ENCODE measurements around the gene ATRX. TPM values are rescaled to one million over a fixed set of nuclear protein-coding genes. Genes with fewer than 3 reads are reported as not detected.

Gene ATRX
- total RNA-seq, 1 experiment from 2014 or later, result 70.2 TPM

DNA sequence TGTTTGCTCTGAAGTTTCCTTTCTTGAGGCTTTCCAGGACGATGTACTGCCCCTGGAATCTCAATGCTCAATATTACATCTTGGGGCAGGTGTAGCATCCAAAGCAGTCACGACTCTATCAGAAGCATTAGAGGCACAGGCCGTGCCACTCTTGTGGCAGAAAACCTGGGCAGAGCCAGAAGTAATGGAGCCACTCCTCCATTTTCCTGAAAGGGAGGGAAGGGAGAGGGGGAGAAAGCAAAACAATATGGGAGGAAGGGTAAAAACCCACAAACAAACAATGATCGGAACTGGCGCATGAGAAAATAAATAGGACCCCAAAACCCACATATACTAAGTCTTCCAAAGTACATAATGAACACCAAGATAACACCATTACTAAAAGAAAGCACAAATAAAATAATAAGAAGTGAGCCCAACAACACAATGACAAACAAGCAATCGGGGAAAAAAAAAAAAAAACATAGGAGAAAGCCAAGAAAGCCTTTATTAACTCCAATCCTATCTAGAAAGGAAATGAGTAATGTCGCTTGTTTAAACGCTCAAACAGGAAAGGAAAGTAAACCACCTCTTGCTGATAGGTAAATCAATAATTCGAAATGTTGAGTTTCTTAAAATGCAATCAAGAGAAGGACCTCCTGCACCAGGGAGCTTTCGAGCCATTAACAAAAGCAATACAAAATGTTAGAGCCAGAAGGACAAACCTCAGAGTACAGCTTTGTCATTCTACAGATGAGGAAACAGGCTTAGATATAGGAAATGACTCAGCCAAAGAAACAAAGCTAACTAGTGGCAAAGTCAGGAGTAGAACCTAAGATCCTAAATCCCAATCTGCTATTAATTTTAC, 117.4 kb downstream of the ATRX start:
- TF ChIP-seq CTCF (IDR thresholded peaks at IDR 0.05; ENCODE audit: unreplicated experiment), result no peak
- Mint-ChIP-seq H3K4me3 (ENCODE audit: unreplicated experiment) (no peak overlapping the region), H3K36me3 (ENCODE audit: insufficient read depth, unreplicated experiment) (peaks cover 10% of the 10 kb centered on the region), H3K4me1 (ENCODE audit: insufficient read depth, unreplicated experiment) (no peaks in the 10 kb centered on the region), H3K27ac (ENCODE audit: low read depth, unreplicated experiment) (peak overlapping the region; percentile 87), H3K27me3 (ENCODE audit: insufficient read depth, unreplicated experiment) (no peaks in the 10 kb centered on the region), H3K9me3 (ENCODE audit: unreplicated experiment) (no peaks in the 10 kb centered on the region)
- intact Hi-C loops (cut with micrococcal nuclease), result loop anchor here (10.0 kb wide), 1 partner anchor 116 kb away; the partner anchor contains the start of gene ATRX
- no TSS peak for BruUV-seq (replicated peaks)
- ChIA-PET CTCF (interaction anchor here (0.6 kb wide), 1 partner anchor 75 kb away, joined by 3 read pairs; no protein-coding TSS in a partner anchor), POLR2A (no interaction called here)
- DNase-seq (ENCODE audit: unreplicated experiment), result peak; percentile 57

DNA sequence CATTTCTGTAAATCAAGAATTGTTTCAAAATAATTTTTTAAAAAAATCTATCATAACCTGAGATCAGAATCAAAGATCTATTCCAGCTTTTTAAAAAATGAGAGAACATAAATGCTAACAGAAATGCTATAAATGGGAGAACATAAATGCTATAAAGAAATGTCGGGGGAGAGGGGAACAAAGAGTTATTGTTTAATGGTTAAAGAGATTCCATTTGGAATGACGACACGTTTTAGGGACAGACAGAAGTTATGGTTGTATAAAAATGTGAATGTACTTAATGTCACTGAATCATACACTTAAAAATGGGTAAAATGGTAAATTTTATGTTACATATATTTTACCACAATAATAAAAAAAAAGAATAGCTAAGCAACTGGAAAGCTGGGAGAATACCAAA, 127.1 kb downstream of the ATRX start:
- Mint-ChIP-seq H3K27ac (ENCODE audit: low read depth, unreplicated experiment) (no peak overlapping the region), H3K36me3 (ENCODE audit: insufficient read depth, unreplicated experiment) (peaks cover 17% of the 10 kb centered on the region), H3K27me3 (ENCODE audit: insufficient read depth, unreplicated experiment) (no peaks in the 10 kb centered on the region), H3K9me3 (ENCODE audit: unreplicated experiment) (no peaks in the 10 kb centered on the region), H3K4me3 (ENCODE audit: unreplicated experiment) (no peak overlapping the region), H3K4me1 (ENCODE audit: insufficient read depth, unreplicated experiment) (no peaks in the 10 kb centered on the region)
- no TSS peak for BruUV-seq (replicated peaks)
- ChIA-PET POLR2A (no interaction called here), CTCF (interaction anchor here (0.6 kb wide), 1 partner anchor 444 kb away, joined by 4 read pairs; no protein-coding TSS in a partner anchor)
- intact Hi-C loops (cut with micrococcal nuclease), result no loop called here
- TF ChIP-seq CTCF (IDR thresholded peaks at IDR 0.05; ENCODE audit: unreplicated experiment), result no peak
- DNase-seq (ENCODE audit: unreplicated experiment), result no peak

GRCh38 chrX:77652095-77652494, 133.9 kb downstream of the ATRX start:
- peaks cover 33% of the 10 kb centered on the region for H3K36me3 Mint-ChIP-seq (ENCODE audit: insufficient read depth, unreplicated experiment)
- intact Hi-C loops (cut with micrococcal nuclease), result no loop called here
- ChIA-PET POLR2A (no interaction called here), CTCF (no interaction called here)
- no peak for DNase-seq (ENCODE audit: unreplicated experiment)
- H3K4me1 Mint-ChIP-seq (ENCODE audit: insufficient read depth, unreplicated experiment), result peaks cover 2% of the 10 kb centered on the region
- no peak for TF ChIP-seq CTCF (IDR thresholded peaks at IDR 0.05; ENCODE audit: unreplicated experiment)
- H3K9me3 Mint-ChIP-seq (ENCODE audit: unreplicated experiment), result peaks cover 4% of the 10 kb centered on the region
- H3K27me3 Mint-ChIP-seq (ENCODE audit: insufficient read depth, unreplicated experiment), result no peaks in the 10 kb centered on the region
- no peak overlapping the region for H3K4me3 Mint-ChIP-seq (ENCODE audit: unreplicated experiment)
- H3K27ac Mint-ChIP-seq (ENCODE audit: low read depth, unreplicated experiment), result no peak overlapping the region
- BruUV-seq (replicated peaks), result no TSS peak

- Mint-ChIP-seq H3K4me1 (ENCODE audit: insufficient read depth, unreplicated experiment) (no peaks in the 10 kb centered on the region), H3K36me3 (ENCODE audit: insufficient read depth, unreplicated experiment) (peaks cover 50% of the 10 kb centered on the region), H3K27me3 (ENCODE audit: insufficient read depth, unreplicated experiment) (no peaks in the 10 kb centered on the region), H3K4me3 (ENCODE audit: unreplicated experiment) (no peak overlapping the region), H3K27ac (ENCODE audit: low read depth, unreplicated experiment) (no peak overlapping the region), H3K9me3 (ENCODE audit: unreplicated experiment) (peaks cover 20% of the 10 kb centered on the region)
- no peak for TF ChIP-seq CTCF (IDR thresholded peaks at IDR 0.05; ENCODE audit: unreplicated experiment)
- no TSS peak for BruUV-seq (replicated peaks)
- CTCF ChIA-PET, result interaction anchor here (0.6 to 1.3 kb wide), 2 partner anchors 12 kb away, joined by 3 read pairs; no protein-coding TSS in a partner anchor
- intact Hi-C loops (cut with micrococcal nuclease), result no loop called here
- no peak for DNase-seq (ENCODE audit: unreplicated experiment)
- POLR2A ChIA-PET, result interaction anchor here (0.5 kb wide), 1 partner anchor 70 kb away, joined by 6 read pairs; no protein-coding TSS in a partner anchor
Measured at GRCh38 chrX:77640702-77641101, 145.3 kb downstream of the ATRX start.
